Pancreas (tissue), 10 donors: Measurements from ENCODE around the gene LTBP1. TPM values are rescaled to one million over a fixed set of nuclear protein-coding genes. Genes with fewer than 3 reads are reported as not detected.

Experiments used
- ATAC-seq, 4 donors: fragments of 200-7000 bp; cut with Tn5 transposase; one replicate each; pipeline versions ENCODE4 v1.8.0 to v1.9.1; 2020; ENCODE audit warnings: mild to moderate bottlenecking in 4 of 4, moderate library complexity in 4 of 4
- DNase-seq, 6 donors: peaks; one replicate each; pipeline ENCODE4 v3.0.0-alpha.2; 2020
- FAIRE-seq: peaks from 2 replicates; lab custom pipeline; 2012; peaks lifted over from hg19 to GRCh38; lab: Jason Lieb, UNC
- H3K27ac ChIP-seq, 4 donors: fragments of 200-600 bp; sonication (generic); 1 replicate in 3 of 4; 2 replicates in 1 of 4; pipeline versions ENCODE4 v1.5.0 to v1.8.0; 2020
- H3K27me3 ChIP-seq, 4 donors: fragments of 200-600 bp; one replicate each; pipeline ENCODE4 v1.8.0; 2021
- H3K36me3 ChIP-seq, 3 donors: fragments of 200-600 bp; sonication (generic) in 1 of 3; one replicate each; pipeline versions ENCODE4 v1.5.0 to v1.8.0; 2020 to 2021
- H3K4me1 ChIP-seq, 3 donors: fragments of 200-600 bp; one replicate each; pipeline ENCODE4 v1.8.0; 2021
- H3K4me3 ChIP-seq, 4 donors: fragments of 200-600 bp; sonication (generic) in 2 of 4; one replicate each; pipeline versions ENCODE4 v1.5.0 to v1.8.0; 2020 to 2021
- H3K9me3 ChIP-seq, 4 donors: fragments of 200-600 bp; one replicate each; pipeline ENCODE4 v1.8.0; 2021
- CTCF ChIP-seq, 4 donors: fragments of 200-600 bp; sonication (generic) in 3 of 4; IDR thresholded peaks; one replicate each; pipeline versions ENCODE4 v1.5.0 to v1.8.0; 2021; ENCODE audit warnings: antibody characterized with exemption in 4 of 4
- WGBS, 2 donors: extraction: QIAGEN DNeasy Blood & Tissue Kit; methylation state at CpG; one replicate each; pipeline ENCODE4 v1.1.7; 2013; 5-methylcytosine and 5-hydroxymethylcytosine counted together
- intact Hi-C, 3 donors: fragments of 100-400 bp; cut with DNase I; formaldehyde crosslinking; loops; one replicate each; pipeline versions ENCODE4 v1.11.1 to v1.14.2; 2022
- polyA plus RNA-seq, 2 donors: library from polyadenylated mRNA; stranded (reverse); fragments of 200-250 nt; gene quantifications; one replicate each; pipeline ENCODE4 v1.2.3, GENCODE V29; 2013
- total RNA-seq, 6 donors: library from RNA; stranded (reverse); fragmentation: NEBNext Ultra II Directional in 4 of 6; extraction: Animal tissue kit (Norgen Biotek cat#: 25700) in 4 of 6; gene quantifications; one replicate each; pipeline versions ENCODE4 v1.2.1 to v1.2.4, GENCODE V29; 2021 to 2023
- donor health status: healthy with polysubstance abuse.
- donor health status: DM: no; HTN: no; CAD: no; lungs with moderate emphysema.
- donor health status: DM: no; HTN: no; CAD: no.
- donor health status: control.
- donor health status: control.
- donor health status: Bipolar disorder and iron deficiency.
- donor health status: DM: yes; HTN: yes; CAD: no.
- donor health status: DM: no; HTN: no; CAD: no.
- donor health status: DM: no; HTN: no; CAD: no.
- donor health status: DM: yes; HTN: yes; CAD: no.

Gene LTBP1
- total and polyA plus RNA-seq, 8 donors = 0.83 to 21.2 (median 2.6) TPM

- no peaks in the 10 kb centered on the region for H3K36me3 ChIP-seq
- no peaks in the 10 kb centered on the region for H3K4me1 ChIP-seq
- FAIRE-seq (no peak), DNase-seq (peak in 3 of 6 donors; percentile 24 to 47 (median 42)), ATAC-seq (peak; percentile 55 to 80 (median 78))
- intact Hi-C loops = no loop called here
- no peak for TF ChIP-seq CTCF (IDR thresholded peaks at IDR 0.05)
- H3K27me3 ChIP-seq = no peaks in the 10 kb centered on the region
- H3K4me3 ChIP-seq = no peak overlapping the region
- H3K9me3 ChIP-seq = no peaks in the 10 kb centered on the region
- WGBS, 2 donors = 8 to 13% methylated on average over 9 of the region's 9 CpGs
- H3K27ac ChIP-seq = peak overlapping the region in 2 of 4 donors; percentile 44 to 54
Measured at GRCh38 chr2:33086400-33087015, 139.8 kb downstream of the LTBP1 start.

- WGBS, 2 donors = 85 to 93% methylated on average over 4 of the region's 4 CpGs
- ATAC-seq (no peak), DNase-seq (no peak), FAIRE-seq (no peak)
- Histone ChIP-seq H3K4me1 (no peaks in the 10 kb centered on the region), H3K27me3 (no peaks in the 10 kb centered on the region), H3K27ac (no peak overlapping the region), H3K36me3 (no peaks in the 10 kb centered on the region), H3K9me3 (no peaks in the 10 kb centered on the region), H3K4me3 (no peak overlapping the region)
- no peak for TF ChIP-seq CTCF (IDR thresholded peaks at IDR 0.05)
- intact Hi-C loops = no loop called here
Measured at GRCh38 chr2:33090553-33091134, 143.9 kb downstream of the LTBP1 start.

GRCh38 chr2:33091541-33092123, 144.9 kb downstream of the LTBP1 start:
- Histone ChIP-seq H3K4me3 (no peak overlapping the region), H3K4me1 (no peaks in the 10 kb centered on the region), H3K36me3 (no peaks in the 10 kb centered on the region), H3K9me3 (no peaks in the 10 kb centered on the region), H3K27me3 (no peaks in the 10 kb centered on the region), H3K27ac (no peak overlapping the region)
- ATAC-seq = no peak
- 90 to 94% methylated on average over 5 of the region's 5 CpGs for WGBS, 2 donors
- TF ChIP-seq CTCF (IDR thresholded peaks at IDR 0.05) = no peak
- no peak for DNase-seq
- intact Hi-C loops = no loop called here
- FAIRE-seq = no peak

GRCh38 chr2:33093283-33093993, 146.7 kb downstream of the LTBP1 start:
- Histone ChIP-seq H3K9me3 (no peaks in the 10 kb centered on the region), H3K27ac (no peak overlapping the region), H3K27me3 (no peaks in the 10 kb centered on the region), H3K36me3 (no peaks in the 10 kb centered on the region), H3K4me1 (no peaks in the 10 kb centered on the region), H3K4me3 (no peak overlapping the region)
- no peak for TF ChIP-seq CTCF (IDR thresholded peaks at IDR 0.05)
- intact Hi-C loops = no loop called here
- DNase-seq (no peak), ATAC-seq (no peak), FAIRE-seq (no peak)
- 85 to 89% methylated on average over 6 of the region's 6 CpGs for WGBS, 2 donors
